Mesodermal cell (in vitro differentiated cells): ENCODE measurements around the gene ZAR1L. TPM values are rescaled to one million over a fixed set of nuclear protein-coding genes. Genes with fewer than 3 reads are reported as not detected.
"Not testable (repeated sequence)": the region's sequence is repeated elsewhere in the genome, so short reads cannot be mapped to it uniquely, and the experiment has no call there.

Source experiments
- H3K27ac ChIP-seq: 2 replicates; pipeline ENCODE4 v1.7.0; 2013; ENCODE audit warnings: mild to moderate bottlenecking, low read depth, low read length, moderate library complexity; ENCODE audit not compliant: severe bottlenecking
- H3K36me3 ChIP-seq: 2 replicates; pipeline ENCODE4 v1.7.1; 2013; ENCODE audit warnings: mild to moderate bottlenecking, low read length, moderate library complexity; ENCODE audit not compliant: control insufficient read depth, insufficient read depth
- H3K4me1 ChIP-seq: one replicate; pipeline ENCODE4 v1.7.1; 2013; ENCODE audit warnings: mild to moderate bottlenecking, low read length; ENCODE audit not compliant: insufficient read depth, control insufficient read depth, poor library complexity, severe bottlenecking
- H3K4me3 ChIP-seq: 2 replicates; pipeline ENCODE4 v1.7.0; 2013; ENCODE audit warnings: low read length, control low read depth, mild to moderate bottlenecking; ENCODE audit not compliant: insufficient read depth, poor library complexity, severe bottlenecking; ENCODE audit errors: extremely low read depth
- H3K9me3 ChIP-seq: 2 replicates; pipeline ENCODE4 v1.7.1; 2013; ENCODE audit warnings: mild to moderate bottlenecking, low read length, moderate library complexity; ENCODE audit not compliant: control insufficient read depth
- WGBS, 2 experiments: methylation state at CpG; one replicate each; pipeline ENCODE4 v1.1.5; 2013; ENCODE audit warnings: missing lambda C conversion rate in 2 of 2; ENCODE audit not compliant: insufficient coverage in 2 of 2; 5-methylcytosine and 5-hydroxymethylcytosine counted together
- polyA plus RNA-seq, 2 experiments: library from polyadenylated mRNA; stranded (reverse); fragments of 50-300 nt; gene quantifications; one replicate each; pipeline ENCODE4 v1.2.3, GENCODE V29; 2013

ZAR1L gene, protein sequence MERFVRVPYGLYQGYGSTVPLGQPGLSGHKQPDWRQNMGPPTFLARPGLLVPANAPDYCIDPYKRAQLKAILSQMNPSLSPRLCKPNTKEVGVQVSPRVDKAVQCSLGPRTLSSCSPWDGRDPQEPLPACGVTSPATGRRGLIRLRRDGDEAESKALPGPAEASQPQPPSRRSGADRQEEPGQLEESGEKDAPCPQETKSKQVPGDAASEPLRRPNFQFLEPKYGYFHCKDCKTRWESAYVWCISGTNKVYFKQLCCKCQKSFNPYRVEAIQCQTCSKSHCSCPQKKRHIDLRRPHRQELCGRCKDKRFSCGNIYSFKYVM
- not detected for polyA plus RNA-seq (2013, experiment 1 of 2)
- polyA plus RNA-seq (2013, experiment 2 of 2): 0.20 TPM

DNA sequence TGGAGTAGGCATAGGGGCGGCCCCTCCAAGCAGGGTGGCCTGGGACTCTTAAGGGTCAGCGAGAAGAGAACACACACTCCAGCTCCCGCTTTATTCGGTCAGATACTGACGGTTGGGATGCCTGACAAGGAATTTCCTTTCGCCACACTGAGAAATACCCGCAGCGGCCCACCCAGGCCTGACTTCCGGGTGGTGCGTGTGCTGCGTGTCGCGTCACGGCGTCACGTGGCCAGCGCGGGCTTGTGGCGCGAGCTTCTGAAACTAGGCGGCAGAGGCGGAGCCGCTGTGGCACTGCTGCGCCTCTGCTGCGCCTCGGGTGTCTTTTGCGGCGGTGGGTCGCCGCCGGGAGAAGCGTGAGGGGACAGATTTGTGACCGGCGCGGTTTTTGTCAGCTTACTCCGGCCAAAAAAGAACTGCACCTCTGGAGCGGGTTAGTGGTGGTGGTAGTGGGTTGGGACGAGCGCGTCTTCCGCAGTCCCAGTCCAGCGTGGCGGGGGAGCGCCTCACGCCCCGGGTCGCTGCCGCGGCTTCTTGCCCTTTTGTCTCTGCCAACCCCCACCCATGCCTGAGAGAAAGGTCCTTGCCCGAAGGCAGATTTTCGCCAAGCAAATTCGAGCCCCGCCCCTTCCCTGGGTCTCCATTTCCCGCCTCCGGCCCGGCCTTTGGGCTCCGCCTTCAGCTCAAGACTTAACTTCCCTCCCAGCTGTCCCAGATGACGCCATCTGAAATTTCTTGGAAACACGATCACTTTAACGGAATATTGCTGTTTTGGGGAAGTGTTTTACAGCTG, at the start of gene ZAR1L, which contains the start of gene BRCA2:
TSS of gene ZAR1L (minus strand) at position 126 of the 790 bp plus-strand sequence. CDS start 3,438 bp downstream, outside the sequence.
TSS of gene BRCA2 (plus strand) at position 271 of the 790 bp plus-strand sequence. CDS start 953 bp downstream, outside the sequence.
- Histone ChIP-seq H3K4me3 (peak within 1 kb of the TSS; percentile 69), H3K27ac (peak within 1 kb of the TSS; percentile 97), H3K9me3 (peaks cover 5% of the 10 kb centered on the region), H3K36me3 (peaks cover 7% of the 10 kb centered on the region), H3K4me1 (no peaks in the 10 kb centered on the region)
- 1 to 3% methylated on average over 51 to 53 of the region's 60 CpGs for WGBS, 2 experiments

DNA sequence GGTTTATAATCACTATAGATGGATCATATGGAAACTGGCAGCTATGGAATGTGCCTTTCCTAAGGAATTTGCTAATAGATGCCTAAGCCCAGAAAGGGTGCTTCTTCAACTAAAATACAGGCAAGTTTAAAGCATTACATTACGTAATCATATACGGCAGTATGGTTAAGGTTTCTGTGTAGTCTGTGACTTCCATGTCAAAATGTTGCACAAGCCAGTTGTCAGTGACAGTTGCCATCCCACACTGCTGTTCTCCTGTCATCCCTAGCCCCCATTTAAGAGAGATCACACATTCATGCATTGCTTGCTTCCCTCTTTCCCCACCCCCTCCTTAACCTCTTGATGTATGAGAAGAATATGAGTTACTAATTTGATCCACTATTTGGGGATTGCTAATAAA, 47.4 kb upstream of the ZAR1L start:
- 80 to 100% methylated on average over 2 of the region's 2 CpGs for WGBS, 2 experiments

DNA sequence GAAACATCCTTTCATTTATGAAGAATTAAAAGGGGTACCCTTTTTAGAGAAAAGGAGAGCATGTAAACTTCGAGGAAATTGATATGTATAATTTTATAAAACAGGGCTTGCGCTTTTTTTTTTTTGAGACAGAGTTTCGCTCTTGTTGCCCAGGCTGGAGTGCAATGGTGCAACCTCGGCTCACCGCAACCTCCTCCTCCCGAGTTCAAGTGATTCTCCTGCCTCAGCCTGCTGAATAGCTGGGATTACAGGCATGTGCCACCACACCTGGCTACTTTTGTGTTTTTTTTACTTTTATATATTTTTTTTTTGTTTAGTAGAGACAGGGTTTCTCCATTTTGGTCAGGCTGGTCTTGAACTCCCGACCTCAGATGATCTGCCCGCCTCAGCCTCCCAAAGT, 40.8 kb upstream of the ZAR1L start:
- H3K4me1 ChIP-seq, H3K9me3 ChIP-seq, H3K36me3 ChIP-seq, H3K27ac ChIP-seq, H3K4me3 ChIP-seq: not testable (repeated sequence)
- whole genome bisulfite sequencing, 2 experiments: 80 to 94% methylated on average over 1 to 8 of the region's 8 CpGs

More for the DNA sequence above, 47.4 kb upstream of the ZAR1L start:
- Histone ChIP-seq H3K4me3 (no peak overlapping the region), H3K36me3 (peaks cover 15% of the 10 kb centered on the region), H3K4me1 (no peaks in the 10 kb centered on the region), H3K27ac (no peak overlapping the region), H3K9me3 (no peaks in the 10 kb centered on the region)

DNA sequence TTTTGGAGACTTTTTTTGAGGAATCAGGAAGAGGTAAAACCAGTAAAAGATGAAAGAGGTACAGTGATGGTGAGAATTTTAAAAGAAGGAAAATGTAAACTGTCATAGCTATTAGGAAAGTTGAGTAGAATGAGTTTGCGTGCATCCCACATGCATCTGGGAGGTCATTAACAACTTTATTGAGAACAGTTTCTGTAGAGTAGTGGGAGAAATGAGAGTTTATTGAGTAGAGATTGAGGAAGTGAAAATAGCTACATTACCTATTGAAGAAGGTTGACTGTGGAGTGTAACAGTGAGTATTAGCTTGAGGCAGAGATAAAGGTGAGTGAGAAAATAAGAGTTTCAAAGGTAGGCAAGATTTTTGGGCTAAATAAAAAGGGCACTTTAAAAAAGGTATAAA, 38.9 kb upstream of the ZAR1L start:
- Histone ChIP-seq H3K4me3 (no peak overlapping the region), H3K36me3 (peaks cover 15% of the 10 kb centered on the region), H3K27ac (no peak overlapping the region), H3K9me3 (no peaks in the 10 kb centered on the region), H3K4me1 (no peaks in the 10 kb centered on the region)
- 88 to 100% methylated on average over 1 of the region's 1 CpG for WGBS, 2 experiments

DNA sequence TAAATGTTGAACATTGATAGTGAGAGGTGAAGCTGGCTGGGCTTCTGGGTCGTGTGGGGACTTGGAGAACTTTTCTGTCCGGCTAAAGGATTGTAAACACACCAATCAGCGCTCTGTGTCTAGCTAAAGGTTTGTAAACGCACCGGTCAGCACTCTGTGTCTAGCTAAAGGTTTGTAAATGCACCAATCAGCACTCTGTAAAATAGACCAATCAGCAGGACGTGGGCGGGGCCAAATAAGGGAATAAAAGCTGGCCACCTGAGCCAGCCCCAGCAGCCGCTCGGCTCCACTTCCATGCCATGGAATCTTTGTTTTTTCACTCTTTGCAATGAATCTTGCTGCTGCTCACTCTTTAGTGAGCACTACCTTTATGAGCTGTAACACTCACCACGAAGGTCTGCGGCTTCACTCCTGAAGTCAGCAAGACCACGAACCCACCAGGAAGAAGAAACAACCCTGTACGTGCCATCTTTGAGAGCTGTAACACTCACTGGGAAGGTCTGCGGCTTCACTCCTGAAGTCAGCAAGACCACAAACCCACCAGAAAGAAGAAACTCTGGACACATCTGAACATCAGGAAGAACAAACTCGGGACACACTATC, 35.8 kb upstream of the ZAR1L start:
- H3K4me3 ChIP-seq, H3K9me3 ChIP-seq, H3K4me1 ChIP-seq, H3K27ac ChIP-seq: not testable (repeated sequence)
- H3K36me3 ChIP-seq: peaks cover 17% of the 10 kb centered on the region
- 95 to 96% methylated on average over 12 to 13 of the region's 15 CpGs for WGBS, 2 experiments

DNA sequence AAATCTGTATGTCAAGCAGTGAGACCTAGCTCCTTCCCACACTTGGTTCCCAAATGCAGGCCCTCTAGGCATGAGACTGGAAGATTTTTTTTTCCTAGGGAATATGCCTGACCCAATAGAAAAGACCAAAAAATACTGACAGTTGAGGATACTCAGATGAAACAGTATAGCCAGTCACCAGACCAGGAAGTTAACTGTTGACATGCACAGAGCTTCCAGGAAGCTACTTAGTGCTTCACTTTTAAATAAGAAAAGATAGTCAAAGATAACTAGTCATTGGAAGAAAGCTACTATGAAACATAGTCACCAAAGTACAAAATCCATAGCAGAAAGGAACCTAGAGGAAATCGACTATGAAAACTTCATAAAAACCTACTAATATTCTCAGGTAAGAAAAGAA, 32.5 kb upstream of the ZAR1L start:
- H3K36me3 ChIP-seq: peaks cover 16% of the 10 kb centered on the region
- no peaks in the 10 kb centered on the region for H3K4me1 ChIP-seq
- no peak overlapping the region for H3K4me3 ChIP-seq
- H3K27ac ChIP-seq: no peak overlapping the region
- WGBS, 2 experiments: no CpG with 5 or more reads among the region's 1 CpG
- H3K9me3 ChIP-seq: no peaks in the 10 kb centered on the region

DNA sequence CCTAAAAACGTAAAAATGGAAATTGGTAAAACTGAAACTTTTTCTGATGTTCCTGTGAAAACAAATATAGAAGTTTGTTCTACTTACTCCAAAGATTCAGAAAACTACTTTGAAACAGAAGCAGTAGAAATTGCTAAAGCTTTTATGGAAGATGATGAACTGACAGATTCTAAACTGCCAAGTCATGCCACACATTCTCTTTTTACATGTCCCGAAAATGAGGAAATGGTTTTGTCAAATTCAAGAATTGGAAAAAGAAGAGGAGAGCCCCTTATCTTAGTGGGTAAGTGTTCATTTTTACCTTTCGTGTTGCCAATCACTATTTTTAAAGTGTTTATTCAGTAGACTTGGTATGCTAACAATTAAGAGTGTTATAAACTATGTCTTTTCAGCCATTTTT, 25.8 kb upstream of the ZAR1L start:
- Histone ChIP-seq H3K9me3 (no peaks in the 10 kb centered on the region), H3K27ac (no peak overlapping the region), H3K36me3 (peaks cover 17% of the 10 kb centered on the region), H3K4me3 (no peak overlapping the region), H3K4me1 (no peaks in the 10 kb centered on the region)
- WGBS, 2 experiments: no CpG with 5 or more reads among the region's 3 CpGs

DNA sequence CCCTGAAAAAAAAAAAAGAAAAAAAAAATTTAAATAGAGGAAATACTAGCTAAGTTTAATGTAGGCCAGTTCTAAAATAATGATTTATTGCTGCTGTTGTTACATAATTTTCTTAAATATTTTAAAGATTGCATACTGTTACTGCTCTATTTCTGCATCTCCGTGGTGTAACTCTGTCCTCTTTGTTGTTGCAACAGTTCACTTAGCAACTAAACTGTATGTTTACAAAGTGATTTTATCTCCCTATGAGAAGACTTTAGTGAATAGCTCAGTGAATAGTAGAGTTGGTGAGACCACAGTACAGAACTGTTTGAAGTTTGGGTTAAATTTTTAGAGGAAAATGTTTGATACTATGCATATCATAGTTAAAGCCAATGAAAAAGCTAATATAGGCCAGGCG, 19.5 kb upstream of the ZAR1L start:
- Histone ChIP-seq H3K27ac (no peak overlapping the region), H3K4me1 (no peaks in the 10 kb centered on the region), H3K36me3 (peaks cover 58% of the 10 kb centered on the region), H3K4me3 (no peak overlapping the region), H3K9me3 (no peaks in the 10 kb centered on the region)
- no CpG with 5 or more reads among the region's 2 CpGs for WGBS, 2 experiments

DNA sequence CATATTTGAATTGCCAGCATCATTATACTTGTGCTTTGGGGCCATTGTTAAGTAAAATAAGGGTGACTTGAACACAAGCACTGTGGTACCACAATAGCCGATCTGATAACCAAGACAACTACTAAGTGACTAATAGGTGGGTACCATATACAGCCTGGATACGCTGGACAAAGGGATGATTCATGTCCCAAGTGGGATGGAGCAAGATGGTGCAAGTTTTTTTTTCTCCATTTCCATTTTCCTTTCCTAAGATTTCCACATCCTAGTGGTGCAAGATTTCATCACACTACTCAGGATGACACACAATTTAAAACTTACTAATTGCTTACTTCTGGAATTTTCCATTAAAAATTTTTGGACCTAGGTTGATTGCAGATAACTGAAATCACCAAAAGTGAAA, 15.3 kb upstream of the ZAR1L start:
- H3K36me3 ChIP-seq: peaks cover 43% of the 10 kb centered on the region
- WGBS, 2 experiments: 90 to 100% methylated on average over 2 of the region's 2 CpGs
- no peaks in the 10 kb centered on the region for H3K9me3 ChIP-seq
- H3K27ac ChIP-seq: no peak overlapping the region
- H3K4me1 ChIP-seq: no peaks in the 10 kb centered on the region
- H3K4me3 ChIP-seq: no peak overlapping the region

DNA sequence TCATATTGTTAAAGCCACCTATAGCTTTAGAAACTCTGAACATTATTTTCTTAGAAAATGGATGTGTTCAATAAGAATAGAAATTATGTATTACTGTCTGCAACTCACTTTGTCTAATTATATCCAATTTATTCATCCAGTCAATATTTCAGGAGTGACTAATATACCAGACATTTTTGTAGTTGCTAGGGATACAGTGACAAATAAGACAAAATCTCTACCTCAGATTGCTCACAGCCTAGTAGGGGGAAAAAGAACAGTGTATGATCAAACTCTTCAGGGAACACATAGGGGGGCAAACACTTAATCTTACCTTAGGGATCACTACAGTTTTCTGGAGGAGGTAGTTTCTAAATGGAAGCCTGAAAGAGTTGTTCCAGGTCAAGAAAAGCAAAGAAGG, 8.7 kb upstream of the ZAR1L start:
- Histone ChIP-seq H3K4me3 (no peak overlapping the region), H3K36me3 (peaks cover 31% of the 10 kb centered on the region), H3K9me3 (no peaks in the 10 kb centered on the region), H3K4me1 (no peaks in the 10 kb centered on the region), H3K27ac (no peak overlapping the region)
